KBM-7 (cell line): Measurements from ENCODE around the gene CD81.

Experiments used
- DNase-seq: peaks from one replicate; pipeline ENCODE4 v3.0.0-alpha.2; 2015
- in situ Hi-C: fragments of 300-500 bp; cut with MboI; formaldehyde crosslinking; loops from 2 replicates; pipeline ENCODE4 v1.14.3; 2020; ENCODE audit warnings: low sequenced_read_pairs, low pct_unique_long_range_greater_than_20kb, mixed read lengths

The CD81 gene

GRCh38 chr11:2443406-2443805, 66.3 kb downstream of the CD81 start:
- no peak for DNase-seq
- in situ Hi-C loops, result no loop called here

- DNase-seq, result no peak
- in situ Hi-C loops, result no loop called here
These were observed 67.0 kb downstream of the CD81 start, which contains the start of gene TRPM5 for GRCh38 chr11:2443881-2444820. Gene TRPM5, minus strand, starts transcription at chr11:2444514. Its CDS starts 21,478 bp downstream, at chr11:2423036.

GRCh38 chr11:2444821-2445745, 68.0 kb downstream of the CD81 start, which contains the start of gene KCNQ1:
Gene KCNQ1, plus strand, starts transcription at chr11:2445008. Its CDS starts 91 bp downstream, at chr11:2445099.
- in situ Hi-C loops, result no loop called here

GRCh38 chr11:2445746-2446551, 68.8 kb downstream of the CD81 start:
- DNase-seq, result no peak
- in situ Hi-C loops, result no loop called here

More at GRCh38 chr11:2444821-2445745, 68.0 kb downstream of the CD81 start, which contains the start of gene KCNQ1:
- peak; percentile 26 for DNase-seq

- in situ Hi-C loops, result no loop called here
- DNase-seq, result peak; percentile 65
These were observed 69.6 kb downstream of the CD81 start for GRCh38 chr11:2446590-2447252.
